ENCODE measurements around the gene TCF4. TPM values are rescaled to one million over a fixed set of nuclear protein-coding genes. Genes with fewer than 3 reads are reported as not detected.

The TCF4 gene
- total and polyA plus RNA-seq, 10 donors, result 14.6 to 200 (median 153) TPM

DNA sequence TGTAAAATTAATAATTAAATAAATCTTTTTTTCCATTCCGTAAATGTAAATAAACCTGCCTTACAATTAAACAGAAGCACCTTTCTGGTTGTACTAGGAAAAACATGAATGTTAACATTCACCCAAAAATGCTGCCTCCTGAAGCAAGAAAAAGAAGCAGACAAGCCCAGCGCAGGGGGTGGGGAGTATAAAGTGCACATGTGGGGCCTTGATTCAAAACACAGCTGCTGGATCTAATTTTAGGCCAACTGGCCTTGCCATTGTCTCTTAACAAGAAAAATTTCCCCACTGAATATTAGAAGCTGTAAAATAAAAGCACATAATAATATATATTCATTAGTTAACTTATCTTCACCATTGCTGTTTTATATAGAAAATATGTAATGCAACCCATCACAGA, 28.3 kb downstream of the TCF4 start:
- Histone ChIP-seq H3K36me3 (no peaks in the 10 kb centered on the region), H3K4me3 (no peak overlapping the region), H3K27me3 (replicated peaks in 1 of 7) (no peaks in the 10 kb centered on the region), H3K4me1 (peaks cover 0 to 4% (median 0%) of the 10 kb centered on the region in 6 donors), H3K9me3 (peaks cover 0 to 8% (median 0%) of the 10 kb centered on the region in 8 donors), H3K27ac (no peak overlapping the region)
- TF ChIP-seq POLR2A (IDR thresholded peaks at IDR 0.05) (no peak), POLR2AphosphoS5 (IDR thresholded peaks at IDR 0.05) (no peak)
- TF ChIP-seq, protein P1, sequence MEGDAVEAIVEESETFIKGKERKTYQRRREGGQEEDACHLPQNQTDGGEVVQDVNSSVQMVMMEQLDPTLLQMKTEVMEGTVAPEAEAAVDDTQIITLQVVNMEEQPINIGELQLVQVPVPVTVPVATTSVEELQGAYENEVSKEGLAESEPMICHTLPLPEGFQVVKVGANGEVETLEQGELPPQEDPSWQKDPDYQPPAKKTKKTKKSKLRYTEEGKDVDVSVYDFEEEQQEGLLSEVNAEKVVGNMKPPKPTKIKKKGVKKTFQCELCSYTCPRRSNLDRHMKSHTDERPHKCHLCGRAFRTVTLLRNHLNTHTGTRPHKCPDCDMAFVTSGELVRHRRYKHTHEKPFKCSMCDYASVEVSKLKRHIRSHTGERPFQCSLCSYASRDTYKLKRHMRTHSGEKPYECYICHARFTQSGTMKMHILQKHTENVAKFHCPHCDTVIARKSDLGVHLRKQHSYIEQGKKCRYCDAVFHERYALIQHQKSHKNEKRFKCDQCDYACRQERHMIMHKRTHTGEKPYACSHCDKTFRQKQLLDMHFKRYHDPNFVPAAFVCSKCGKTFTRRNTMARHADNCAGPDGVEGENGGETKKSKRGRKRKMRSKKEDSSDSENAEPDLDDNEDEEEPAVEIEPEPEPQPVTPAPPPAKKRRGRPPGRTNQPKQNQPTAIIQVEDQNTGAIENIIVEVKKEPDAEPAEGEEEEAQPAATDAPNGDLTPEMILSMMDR (IDR thresholded peaks at IDR 0.05 in 8 of 11, conservative IDR thresholded peaks at IDR 0.05 in 3 of 11), result no peak
- WGBS, 5 donors, result 69 to 83% (median 79%) methylated on average over 2 of the region's 2 CpGs
- DNase-seq, result no peak
- intact Hi-C loops (cut with DNase I; ENCODE audit: low total_unique reads), result no loop called here

DNA sequence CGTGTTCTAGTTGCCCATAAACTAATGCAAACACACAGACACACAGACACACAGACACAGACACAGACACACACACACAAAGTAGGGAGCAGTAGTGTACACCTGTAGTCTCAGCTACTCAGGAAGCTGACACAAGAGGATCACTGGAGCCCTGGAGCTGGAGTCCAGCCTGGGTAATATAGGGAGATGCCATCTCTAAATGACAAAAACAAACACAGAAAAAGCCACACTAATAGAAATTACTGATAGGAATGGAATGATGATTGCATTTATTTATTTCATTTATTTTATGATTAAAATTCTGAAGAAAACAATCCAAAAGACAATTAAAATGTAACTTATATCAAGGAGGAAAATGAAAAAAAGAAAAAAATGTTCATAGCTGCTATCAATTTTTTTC, 30.8 kb downstream of the TCF4 start:
- Histone ChIP-seq H3K27me3 (replicated peaks in 1 of 7) (no peaks in the 10 kb centered on the region), H3K4me3 (no peak overlapping the region), H3K36me3 (no peaks in the 10 kb centered on the region), H3K27ac (no peak overlapping the region), H3K9me3 (peaks cover 0 to 6% (median 0%) of the 10 kb centered on the region in 8 donors), H3K4me1 (peaks cover 0 to 4% (median 0%) of the 10 kb centered on the region in 6 donors)
- intact Hi-C loops (cut with DNase I; ENCODE audit: low total_unique reads), result no loop called here
- no peak for DNase-seq
- 83 to 98% (median 96%) methylated on average over 1 of the region's 1 CpG for WGBS, 5 donors
- TF ChIP-seq, protein P1 (IDR thresholded peaks at IDR 0.05 in 8 of 11, conservative IDR thresholded peaks at IDR 0.05 in 3 of 11), result no peak
- TF ChIP-seq POLR2AphosphoS5 (IDR thresholded peaks at IDR 0.05) (no peak), POLR2A (IDR thresholded peaks at IDR 0.05) (no peak)

DNA sequence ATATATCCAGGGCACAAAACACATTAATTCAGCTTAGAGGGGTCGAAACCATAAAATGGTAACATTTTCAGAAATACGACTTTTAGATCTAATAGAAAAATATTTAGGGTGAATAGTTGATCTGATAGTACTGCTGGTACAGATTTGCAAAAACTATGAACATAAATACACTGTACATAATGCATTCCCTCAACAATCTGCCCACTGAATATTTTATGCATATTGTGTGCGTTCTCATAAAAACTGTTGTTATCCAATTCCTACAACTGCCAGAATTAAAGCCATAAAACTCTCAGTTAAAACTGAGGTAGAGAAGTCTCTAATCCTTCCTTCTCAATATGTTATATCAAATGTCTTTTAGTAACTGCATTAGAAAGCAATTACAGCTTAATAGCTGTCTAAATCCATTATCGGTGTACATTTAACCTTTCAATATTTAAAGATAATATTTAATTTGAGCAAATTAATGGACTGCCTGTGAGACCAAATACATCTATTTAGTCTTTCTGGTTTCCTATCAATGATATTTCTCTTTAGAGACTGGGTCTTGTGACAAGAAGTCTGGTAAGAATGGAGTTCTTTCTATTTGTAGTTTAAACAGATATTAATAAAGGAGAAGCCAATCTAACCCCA, 32.5 kb downstream of the TCF4 start:
- WGBS, 5 donors, result 91 to 95% (median 94%) methylated on average over 4 of the region's 4 CpGs
- intact Hi-C loops (cut with DNase I; ENCODE audit: low total_unique reads), result no loop called here
- H3K27me3 ChIP-seq (replicated peaks in 1 of 7), result no peaks in the 10 kb centered on the region
- no peak overlapping the region for H3K4me3 ChIP-seq
- peaks cover 0 to 4% (median 0%) of the 10 kb centered on the region in 6 donors for H3K4me1 ChIP-seq
- DNase-seq, result no peak
- H3K9me3 ChIP-seq, result no peaks in the 10 kb centered on the region
- H3K27ac ChIP-seq, result no peak overlapping the region
- H3K36me3 ChIP-seq, result no peaks in the 10 kb centered on the region
- TF ChIP-seq POLR2A (IDR thresholded peaks at IDR 0.05), result no peak
- TF ChIP-seq, protein P1 (IDR thresholded peaks at IDR 0.05 in 8 of 11, conservative IDR thresholded peaks at IDR 0.05 in 3 of 11), result no peak
- TF ChIP-seq POLR2AphosphoS5 (IDR thresholded peaks at IDR 0.05), result no peak

DNA sequence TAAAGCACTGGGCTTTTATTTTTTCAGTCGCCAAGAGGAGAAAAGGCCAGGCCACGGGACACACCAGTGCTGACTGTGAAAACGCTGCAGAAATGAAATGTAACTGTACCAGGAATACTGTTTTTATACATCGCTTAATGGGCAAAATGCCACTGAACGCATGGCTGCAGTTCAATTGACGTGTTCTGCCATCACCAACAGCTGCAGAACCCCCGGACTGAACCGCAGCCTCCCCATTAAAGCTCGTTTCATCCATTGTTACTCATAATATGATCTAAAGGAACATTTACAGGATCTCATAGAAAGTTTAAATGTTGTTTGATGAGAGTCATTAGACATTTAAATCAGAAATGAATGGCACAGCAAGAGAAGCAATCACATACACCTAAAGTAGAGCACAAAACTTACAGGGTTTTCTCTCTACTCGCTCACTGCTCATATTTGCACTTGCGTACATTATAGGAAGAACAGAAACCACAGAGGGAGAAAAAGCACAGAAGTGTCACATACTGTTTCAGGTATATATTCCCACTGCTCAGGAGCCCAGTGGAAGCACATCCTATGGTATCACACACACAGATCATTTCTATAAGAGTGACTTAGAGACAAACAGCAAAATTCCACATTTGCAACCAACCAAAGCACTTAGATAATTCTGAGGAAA, 35.3 kb downstream of the TCF4 start:
- 82 to 91% (median 89%) methylated on average over 11 of the region's 11 CpGs for WGBS, 5 donors
- Histone ChIP-seq H3K4me3 (no peak overlapping the region), H3K9me3 (no peaks in the 10 kb centered on the region), H3K27me3 (replicated peaks in 1 of 7) (no peaks in the 10 kb centered on the region), H3K36me3 (no peaks in the 10 kb centered on the region), H3K27ac (no peak overlapping the region), H3K4me1 (peaks cover 0 to 7% (median 0%) of the 10 kb centered on the region in 6 donors)
- intact Hi-C loops (cut with DNase I; ENCODE audit: low total_unique reads), result no loop called here
- TF ChIP-seq POLR2A (IDR thresholded peaks at IDR 0.05) (no peak), POLR2AphosphoS5 (IDR thresholded peaks at IDR 0.05) (no peak)
- TF ChIP-seq, protein P1 (IDR thresholded peaks at IDR 0.05 in 8 of 11, conservative IDR thresholded peaks at IDR 0.05 in 3 of 11), result no peak
- no peak for DNase-seq

Data from spleen (tissue), 11 donors.